Stimulated activated naive B cell treated with anti-CD40 and anti-IgM and Interleukin-4, amounts not matched to agents 10 μg/mL and 1 μg/mL and 100 μg/mL, for 72 hours (primary cell): ENCODE data around the gene ENPP3.
"Not testable (repeated sequence)": the region's sequence is repeated elsewhere in the genome, so short reads cannot be mapped to it uniquely, and the experiment has no call there.

Experiments
- ATAC-seq, 2 donors: fragments of 150-1000 bp; cut with Tn5 transposase; replicated peaks; 2 replicates each; pipeline ENCODE4 v1.10.0; 2021; ENCODE audit warnings: moderate library complexity in 1 of 2
- DNase-seq: peaks from one replicate; pipeline ENCODE4 v3.0.0; 2021
- H3K27ac Mint-ChIP-seq: one replicate; pipeline ENCODE4 v1.8.0; 2022; ENCODE audit warnings: mild to moderate bottlenecking, mixed read lengths
- H3K27me3 Mint-ChIP-seq, 2 donors: one replicate each; pipeline ENCODE4 v1.8.0; 2022; ENCODE audit warnings: mixed read lengths in 2 of 2
- H3K36me3 Mint-ChIP-seq, 2 donors: one replicate each; pipeline ENCODE4 v1.8.0; 2022; ENCODE audit warnings: mixed read lengths in 2 of 2, mild to moderate bottlenecking in 1 of 2
- H3K4me1 Mint-ChIP-seq, 2 donors: one replicate each; pipeline ENCODE4 v1.8.0; 2022; ENCODE audit warnings: mixed read lengths in 2 of 2, mild to moderate bottlenecking in 1 of 2
- H3K4me3 Mint-ChIP-seq, 2 donors: one replicate each; pipeline ENCODE4 v1.8.0; 2022; ENCODE audit warnings: mild to moderate bottlenecking in 2 of 2, mixed read lengths in 2 of 2, moderate library complexity in 1 of 2
- H3K9me3 Mint-ChIP-seq, 2 donors: one replicate each; pipeline ENCODE4 v1.8.0; 2022; ENCODE audit warnings: mixed read lengths in 2 of 2, mild to moderate bottlenecking in 1 of 2

The ENPP3 gene

DNA sequence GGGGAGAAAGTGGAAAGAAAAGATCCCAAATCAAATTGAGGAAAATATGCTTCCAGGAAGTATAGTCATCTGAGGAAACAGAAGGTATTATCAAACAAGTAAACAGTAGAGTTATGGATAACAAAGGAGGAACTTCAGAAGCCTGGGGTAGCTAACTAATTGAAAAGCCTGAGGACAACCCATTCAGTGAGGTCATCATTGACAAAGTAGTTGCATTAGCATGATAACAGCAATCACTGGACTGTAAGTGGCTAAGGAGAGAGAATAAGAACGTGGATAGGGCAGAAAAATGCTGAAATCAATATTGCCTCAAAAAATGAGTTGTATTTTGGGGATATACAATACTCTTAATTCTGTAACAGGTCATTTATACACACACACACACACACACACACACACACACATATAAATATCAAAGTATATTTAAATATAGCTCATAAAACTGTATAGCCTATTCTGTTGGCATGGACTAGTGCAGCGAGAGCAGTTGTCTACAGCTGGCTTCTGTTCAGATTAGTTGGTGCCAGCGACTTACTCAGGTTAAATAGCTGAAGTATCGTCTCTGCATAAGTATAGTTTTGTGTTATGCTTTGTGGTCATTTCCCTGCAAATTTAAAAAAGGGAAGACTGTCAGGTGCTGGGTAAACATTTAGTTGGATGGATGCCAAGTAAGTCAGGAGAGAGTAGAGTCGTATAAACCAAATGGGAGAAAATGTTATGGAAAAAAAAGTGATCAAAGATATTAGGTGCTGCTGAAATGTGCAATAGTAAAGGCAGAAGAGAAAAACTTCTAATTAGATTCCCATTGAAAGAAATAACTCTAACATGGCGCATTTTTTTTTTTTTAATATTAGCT is 107.6 kb downstream of the ENPP3 start:
- H3K9me3 Mint-ChIP-seq = peaks cover 0 to 2% of the 10 kb centered on the region in 2 donors
- H3K4me1 Mint-ChIP-seq = peaks cover 7 to 16% of the 10 kb centered on the region in 2 donors
- no peak for DNase-seq
- no peak overlapping the region for H3K27ac Mint-ChIP-seq
- H3K27me3 Mint-ChIP-seq = peaks cover 0 to 6% of the 10 kb centered on the region in 2 donors
- peaks cover 0 to 4% of the 10 kb centered on the region in 2 donors for H3K36me3 Mint-ChIP-seq
- H3K4me3 Mint-ChIP-seq = no peak overlapping the region
- ATAC-seq = no peak

- H3K4me3 Mint-ChIP-seq = no peak overlapping the region
- peaks cover 0 to 2% of the 10 kb centered on the region in 2 donors for H3K9me3 Mint-ChIP-seq
- no peak for DNase-seq
- peaks cover 7 to 16% of the 10 kb centered on the region in 2 donors for H3K4me1 Mint-ChIP-seq
- H3K36me3 Mint-ChIP-seq = peaks cover 0 to 4% of the 10 kb centered on the region in 2 donors
- H3K27me3 Mint-ChIP-seq = peaks cover 0 to 6% of the 10 kb centered on the region in 2 donors
- H3K27ac Mint-ChIP-seq = no peak overlapping the region
- no peak for ATAC-seq
Measured at GRCh38 chr6:131745476-131745875, 108.4 kb downstream of the ENPP3 start.

GRCh38 chr6:131747821-131748353 is 110.8 kb downstream of the ENPP3 start:
- ATAC-seq (no peak), DNase-seq (no peak)
- Mint-ChIP-seq H3K27ac (no peak overlapping the region), H3K9me3 (no peaks in the 10 kb centered on the region), H3K36me3 (peaks cover 0 to 1% of the 10 kb centered on the region in 2 donors), H3K4me3 (no peak overlapping the region), H3K4me1 (no peaks in the 10 kb centered on the region), H3K27me3 (peaks cover under 1 to 3% of the 10 kb centered on the region in 2 donors)

- Mint-ChIP-seq H3K27me3 (peaks cover 4 to 5% of the 10 kb centered on the region in 2 donors), H3K4me1 (no peaks in the 10 kb centered on the region), H3K36me3 (no peaks in the 10 kb centered on the region), H3K27ac (no peak overlapping the region), H3K9me3 (peaks cover 0 to 2% of the 10 kb centered on the region in 2 donors), H3K4me3 (no peak overlapping the region)
- ATAC-seq (no peak), DNase-seq (no peak)
Measured at GRCh38 chr6:131749023-131749422, 111.9 kb downstream of the ENPP3 start.

GRCh38 chr6:131751012-131751715 is 114.1 kb downstream of the ENPP3 start:
- not testable (repeated sequence) for H3K36me3 Mint-ChIP-seq, ATAC-seq, H3K4me3 Mint-ChIP-seq, DNase-seq, H3K9me3 Mint-ChIP-seq, H3K27ac Mint-ChIP-seq
- Mint-ChIP-seq H3K4me1 (peaks cover 3 to 13% of the 10 kb centered on the region in 2 donors), H3K27me3 (peaks cover 12 to 24% of the 10 kb centered on the region in 2 donors)

GRCh38 chr6:131754088-131754487 is 117.0 kb downstream of the ENPP3 start:
- no peak for DNase-seq
- H3K4me3 Mint-ChIP-seq = no peak overlapping the region
- H3K9me3 Mint-ChIP-seq = peaks cover 0 to 2% of the 10 kb centered on the region in 2 donors
- ATAC-seq = no peak
- H3K36me3 Mint-ChIP-seq = no peaks in the 10 kb centered on the region
- peaks cover 21 to 33% of the 10 kb centered on the region in 2 donors for H3K27me3 Mint-ChIP-seq
- H3K4me1 Mint-ChIP-seq = peaks cover 3 to 13% of the 10 kb centered on the region in 2 donors
- no peak overlapping the region for H3K27ac Mint-ChIP-seq

DNA sequence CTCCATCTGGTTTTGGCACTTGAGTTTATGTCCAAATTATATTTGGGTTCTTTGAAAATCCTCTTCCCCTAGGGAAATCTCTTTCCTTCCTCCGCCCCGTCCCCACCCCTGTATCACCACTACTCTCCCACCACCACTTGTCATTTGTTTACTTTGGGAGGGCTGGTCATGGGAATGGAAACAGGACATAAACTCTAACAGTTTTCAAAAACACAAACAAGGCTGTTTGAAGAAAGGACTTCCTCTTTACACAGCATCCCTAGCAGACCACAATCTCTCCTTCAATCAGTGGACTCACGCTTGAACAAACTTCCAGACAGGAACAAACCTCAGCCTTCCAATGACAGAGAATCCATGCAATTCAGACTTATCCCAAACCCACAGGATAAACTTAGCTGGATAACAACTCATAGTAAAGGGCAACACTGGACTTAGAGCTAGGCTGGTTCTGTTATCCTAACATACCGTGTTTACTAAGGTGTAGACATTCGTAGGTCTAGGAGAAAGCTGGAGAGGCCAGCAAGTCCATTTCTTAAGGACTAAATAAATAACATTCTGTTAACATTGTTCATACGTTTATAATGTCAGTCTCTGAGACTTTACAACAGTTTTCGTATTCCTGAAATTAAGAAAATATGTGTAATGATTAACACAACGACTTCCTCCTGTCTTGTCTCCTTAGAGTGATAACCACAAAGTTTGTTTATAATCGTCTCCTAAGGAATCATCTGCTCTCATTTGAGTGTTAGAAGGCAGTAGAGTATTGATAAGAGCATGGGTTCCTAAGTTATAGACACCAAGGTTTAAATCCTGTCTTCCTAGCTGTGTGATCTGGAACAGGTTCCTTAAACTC is 117.8 kb downstream of the ENPP3 start:
- peaks cover 3 to 13% of the 10 kb centered on the region in 2 donors for H3K4me1 Mint-ChIP-seq
- H3K9me3 Mint-ChIP-seq = peaks cover 0 to 2% of the 10 kb centered on the region in 2 donors
- H3K36me3 Mint-ChIP-seq = no peaks in the 10 kb centered on the region
- H3K27ac Mint-ChIP-seq = no peak overlapping the region
- no peak for DNase-seq
- ATAC-seq = no peak
- peaks cover 24 to 33% of the 10 kb centered on the region in 2 donors for H3K27me3 Mint-ChIP-seq
- H3K4me3 Mint-ChIP-seq = no peak overlapping the region

DNA sequence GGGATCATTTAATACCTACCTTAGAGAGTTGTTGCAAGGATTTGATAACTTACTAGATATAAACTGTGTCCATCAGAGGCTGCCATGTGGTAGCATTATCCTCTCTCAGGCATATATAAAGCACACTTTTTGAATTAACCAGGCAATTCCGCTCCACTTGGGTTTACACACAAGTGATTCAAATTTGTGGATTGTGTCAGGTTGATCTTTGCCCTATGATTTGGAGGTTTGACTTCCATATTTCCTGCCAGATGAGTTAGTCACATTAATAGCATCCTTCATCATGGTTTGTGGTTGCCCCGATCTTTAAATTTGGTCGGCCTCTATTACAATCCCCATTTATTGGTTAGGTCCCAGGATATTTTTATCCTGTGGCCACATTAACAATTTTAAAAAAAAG is 118.5 kb downstream of the ENPP3 start:
- peaks cover 3 to 13% of the 10 kb centered on the region in 2 donors for H3K4me1 Mint-ChIP-seq
- DNase-seq (no peak), ATAC-seq (no peak)
- H3K36me3 Mint-ChIP-seq = no peaks in the 10 kb centered on the region
- H3K9me3 Mint-ChIP-seq = peaks cover 0 to 2% of the 10 kb centered on the region in 2 donors
- H3K27me3 Mint-ChIP-seq = peaks cover 26 to 33% of the 10 kb centered on the region in 2 donors
- H3K4me3 Mint-ChIP-seq = no peak overlapping the region
- H3K27ac Mint-ChIP-seq = no peak overlapping the region

- Mint-ChIP-seq H3K4me3 (no peak overlapping the region), H3K4me1 (peaks cover 3 to 13% of the 10 kb centered on the region in 2 donors), H3K36me3 (no peaks in the 10 kb centered on the region), H3K27ac (no peak overlapping the region), H3K9me3 (peaks cover 0 to 2% of the 10 kb centered on the region in 2 donors), H3K27me3 (peaks cover 26 to 33% of the 10 kb centered on the region in 2 donors)
- DNase-seq (no peak), ATAC-seq (no peak)
Measured at GRCh38 chr6:131756039-131756438, 118.9 kb downstream of the ENPP3 start.

DNA sequence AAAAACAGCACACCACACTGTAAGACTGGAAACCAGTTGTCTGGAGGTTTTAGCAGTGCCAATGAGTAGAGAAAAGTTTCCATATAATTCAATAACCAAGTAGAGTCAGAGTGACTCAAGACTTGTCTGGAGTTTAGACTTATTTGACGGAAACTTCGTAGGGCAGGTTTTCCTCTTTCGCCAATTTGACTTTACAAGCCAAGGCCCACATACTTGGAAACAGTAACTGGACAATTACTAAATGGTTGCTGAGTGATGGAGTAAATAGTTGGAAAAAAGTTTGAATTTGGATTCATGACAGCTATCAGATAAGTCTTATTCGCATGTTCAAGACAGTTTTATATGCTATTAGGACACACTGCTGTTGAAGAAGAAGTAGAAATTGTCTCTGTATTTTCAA is 121.8 kb downstream of the ENPP3 start:
- no peak for DNase-seq
- no peak overlapping the region for H3K4me3 Mint-ChIP-seq
- peaks cover 22 to 42% of the 10 kb centered on the region in 2 donors for H3K27me3 Mint-ChIP-seq
- H3K9me3 Mint-ChIP-seq = no peaks in the 10 kb centered on the region
- H3K4me1 Mint-ChIP-seq = peaks cover 5 to 13% of the 10 kb centered on the region in 2 donors
- H3K36me3 Mint-ChIP-seq = no peaks in the 10 kb centered on the region
- ATAC-seq = no peak
- no peak overlapping the region for H3K27ac Mint-ChIP-seq

- no peaks in the 10 kb centered on the region for H3K36me3 Mint-ChIP-seq
- H3K4me1 Mint-ChIP-seq = peaks cover 0 to 2% of the 10 kb centered on the region in 2 donors
- no peak overlapping the region for H3K4me3 Mint-ChIP-seq
- H3K27me3 Mint-ChIP-seq = peaks cover 21 to 40% of the 10 kb centered on the region in 2 donors
- ATAC-seq = no peak
- H3K9me3 Mint-ChIP-seq = no peaks in the 10 kb centered on the region
- H3K27ac Mint-ChIP-seq = no peak overlapping the region
- no peak for DNase-seq
Measured at GRCh38 chr6:131761060-131761761, 124.1 kb downstream of the ENPP3 start.

- peak overlapping the region; percentile 68 for H3K27ac Mint-ChIP-seq
- peaks cover 19 to 38% of the 10 kb centered on the region in 2 donors for H3K27me3 Mint-ChIP-seq
- no peaks in the 10 kb centered on the region for H3K9me3 Mint-ChIP-seq
- H3K4me1 Mint-ChIP-seq = peaks cover 0 to 2% of the 10 kb centered on the region in 2 donors
- no peaks in the 10 kb centered on the region for H3K36me3 Mint-ChIP-seq
- ATAC-seq (no peak), DNase-seq (no peak)
- H3K4me3 Mint-ChIP-seq = no peak overlapping the region
Measured at GRCh38 chr6:131761762-131762067, 124.6 kb downstream of the ENPP3 start.

DNA sequence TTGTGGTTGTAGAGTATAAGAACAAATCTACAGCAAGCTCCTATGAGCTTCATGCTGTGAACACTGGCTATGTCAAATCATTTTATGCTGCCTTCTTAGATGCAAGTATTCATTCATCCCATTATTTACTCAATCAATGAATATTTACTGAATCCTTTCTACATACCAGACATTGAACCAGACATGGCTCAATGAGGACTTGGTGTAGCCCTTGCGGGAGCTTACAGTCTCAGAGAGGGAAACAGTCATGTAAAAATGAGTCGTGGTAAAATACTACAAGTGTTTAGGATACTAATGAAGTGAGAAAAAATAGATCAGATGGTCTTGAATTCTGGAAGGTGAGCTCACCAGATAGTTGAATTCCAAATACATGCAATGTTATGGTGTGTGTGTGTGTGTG is 125.9 kb downstream of the ENPP3 start:
- H3K36me3 Mint-ChIP-seq = no peaks in the 10 kb centered on the region
- ATAC-seq = no peak
- DNase-seq = no peak
- H3K4me3 Mint-ChIP-seq = no peak overlapping the region
- no peaks in the 10 kb centered on the region for H3K9me3 Mint-ChIP-seq
- peaks cover 0 to 2% of the 10 kb centered on the region in 2 donors for H3K4me1 Mint-ChIP-seq
- H3K27ac Mint-ChIP-seq = no peak overlapping the region
- peaks cover 16 to 38% of the 10 kb centered on the region in 2 donors for H3K27me3 Mint-ChIP-seq
